DND-41 (cell line): Measurements from ENCODE around the gene DUOX2.

ENCODE experiments used
- ATAC-seq: fragments of 200-7000 bp; cut with Tn5 transposase; 3 replicates; pipeline ENCODE4 v1.9.1; 2021; ENCODE audit warnings: low read depth; ENCODE audit not compliant: insufficient read depth
- DNase-seq: peaks from one replicate; pipeline ENCODE4 v3.0.0-alpha.2; 2020
- H2AFZ ChIP-seq: 2 replicates; pipeline ENCODE4 v1.6.0; 2012; ENCODE audit warnings: low read depth, low read length
- H3K27ac ChIP-seq: 2 replicates; pipeline ENCODE4 v1.5.1; 2012; ENCODE audit warnings: low read length, inconsistent platforms
- H3K27me3 ChIP-seq: fragments of 200-600 bp; sonication (generic); 2 replicates; pipeline ENCODE4 v1.6.0; 2012; ENCODE audit warnings: low read length, mild to moderate bottlenecking, inconsistent platforms; ENCODE audit not compliant: insufficient read depth, poor library complexity
- H3K36me3 ChIP-seq: 2 replicates; pipeline ENCODE4 v1.5.1; 2012; ENCODE audit warnings: low read length, inconsistent platforms; ENCODE audit not compliant: insufficient read depth
- H3K4me1 ChIP-seq: 2 replicates; pipeline ENCODE4 v1.5.1; 2012; ENCODE audit warnings: mild to moderate bottlenecking, low read length; ENCODE audit not compliant: insufficient read depth
- H3K4me2 ChIP-seq: 2 replicates; pipeline ENCODE4 v1.6.0; 2012; ENCODE audit warnings: mild to moderate bottlenecking, moderate library complexity, low read length, inconsistent platforms; ENCODE audit not compliant: insufficient read depth
- H3K4me3 ChIP-seq, 2 experiments: fragments of 200-600 bp in 1 of 2; shearing (Covaris generic) in 1 of 2; 2 replicates each; pipeline ENCODE4 v1.5.1; 2012 to 2016; ENCODE audit warnings: inconsistent platforms in 2 of 2, low read length in 2 of 2, mild to moderate bottlenecking in 2 of 2, low read depth in 1 of 2, moderate library complexity in 1 of 2
- H3K79me2 ChIP-seq: 2 replicates; pipeline ENCODE4 v1.6.0; 2012; ENCODE audit warnings: low read length, inconsistent platforms; ENCODE audit not compliant: insufficient read depth
- H3K9ac ChIP-seq: 2 replicates; pipeline ENCODE4 v1.6.0; 2012; ENCODE audit warnings: low read depth, mild to moderate bottlenecking, inconsistent platforms, low read length, moderate library complexity
- H3K9me3 ChIP-seq: 2 replicates; pipeline ENCODE4 v1.5.1; 2012; ENCODE audit warnings: low read length, moderate library complexity, mild to moderate bottlenecking, inconsistent platforms; ENCODE audit not compliant: insufficient read depth, severe bottlenecking
- H4K20me1 ChIP-seq: 2 replicates; pipeline ENCODE4 v1.6.0; 2012; ENCODE audit warnings: low read length; ENCODE audit not compliant: insufficient read depth
- EZH2 ChIP-seq: IDR thresholded peaks from 3 replicates; pipeline ENCODE4 v1.6.1; 2012; ENCODE audit warnings: borderline replicate concordance, low read depth, mild to moderate bottlenecking, moderate library complexity, low read length, inconsistent platforms; ENCODE audit not compliant: severe bottlenecking
- TF ChIP-seq, protein P1 (sequence below): IDR thresholded peaks from 2 replicates; pipeline ENCODE4 v1.5.1; 2012; ENCODE audit warnings: borderline replicate concordance, low read length, moderate library complexity, mild to moderate bottlenecking; ENCODE audit not compliant: poor library complexity, severe bottlenecking; ENCODE audit errors: extremely low read depth

The DUOX2 gene

DNA sequence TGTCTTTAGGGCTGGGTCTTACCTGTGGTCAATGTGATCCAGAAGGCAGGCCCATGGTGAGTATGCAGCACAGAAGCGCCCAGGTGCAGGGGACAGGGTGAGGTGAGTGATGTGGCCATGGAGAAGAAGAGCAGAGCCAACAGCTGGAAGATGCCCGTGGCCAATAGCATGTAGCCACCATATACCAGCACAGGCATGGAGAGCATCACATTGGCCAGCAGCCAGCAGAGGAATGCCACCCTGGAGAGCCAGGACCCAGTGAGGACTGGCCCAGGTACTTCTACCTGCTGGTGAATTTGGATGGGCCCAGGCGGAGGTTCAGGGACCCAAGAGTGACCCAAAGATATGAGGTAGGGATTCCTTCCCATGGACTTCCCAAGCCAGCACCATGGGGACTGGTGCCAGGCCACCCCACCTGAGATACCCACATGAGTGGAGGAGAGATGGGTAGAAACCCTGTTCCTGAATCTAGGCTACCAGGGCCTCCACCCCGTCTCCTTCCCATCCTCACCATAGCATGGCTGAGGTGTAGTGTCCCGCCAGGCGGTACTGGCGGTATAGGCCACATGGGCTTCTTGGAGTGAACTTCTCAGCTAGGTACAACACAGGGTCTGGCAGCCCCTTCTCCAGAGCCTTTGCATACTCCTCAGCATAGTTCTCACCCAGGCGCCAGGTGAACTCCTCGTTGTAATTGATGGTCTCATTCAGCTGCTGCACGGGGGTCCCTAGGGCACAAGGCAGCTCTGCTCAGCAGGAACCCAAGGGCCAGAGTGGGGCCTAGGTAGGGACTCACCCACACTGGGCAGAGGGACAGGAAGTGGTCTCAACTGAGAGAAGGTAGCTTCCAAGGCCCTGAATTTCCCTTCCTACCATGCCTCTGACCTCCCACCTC, 6.4 kb upstream of the DUOX2 start:
- DNase-seq (no peak), ATAC-seq (no peak)
- Histone ChIP-seq H3K79me2 (no peaks in the 10 kb centered on the region), H3K36me3 (no peaks in the 10 kb centered on the region), H4K20me1 (no peaks in the 10 kb centered on the region), H3K4me3 (no peak overlapping the region), H2AFZ (no peak overlapping the region), H3K9ac (no peak overlapping the region), H3K4me2 (no peak overlapping the region), H3K27ac (no peak overlapping the region), H3K4me1 (peaks cover 3% of the 10 kb centered on the region; the same call in 1 of the 2 replicates), H3K9me3 (no peaks in the 10 kb centered on the region), H3K27me3 (peaks cover 3% of the 10 kb centered on the region)
- TF ChIP-seq, protein P1, sequence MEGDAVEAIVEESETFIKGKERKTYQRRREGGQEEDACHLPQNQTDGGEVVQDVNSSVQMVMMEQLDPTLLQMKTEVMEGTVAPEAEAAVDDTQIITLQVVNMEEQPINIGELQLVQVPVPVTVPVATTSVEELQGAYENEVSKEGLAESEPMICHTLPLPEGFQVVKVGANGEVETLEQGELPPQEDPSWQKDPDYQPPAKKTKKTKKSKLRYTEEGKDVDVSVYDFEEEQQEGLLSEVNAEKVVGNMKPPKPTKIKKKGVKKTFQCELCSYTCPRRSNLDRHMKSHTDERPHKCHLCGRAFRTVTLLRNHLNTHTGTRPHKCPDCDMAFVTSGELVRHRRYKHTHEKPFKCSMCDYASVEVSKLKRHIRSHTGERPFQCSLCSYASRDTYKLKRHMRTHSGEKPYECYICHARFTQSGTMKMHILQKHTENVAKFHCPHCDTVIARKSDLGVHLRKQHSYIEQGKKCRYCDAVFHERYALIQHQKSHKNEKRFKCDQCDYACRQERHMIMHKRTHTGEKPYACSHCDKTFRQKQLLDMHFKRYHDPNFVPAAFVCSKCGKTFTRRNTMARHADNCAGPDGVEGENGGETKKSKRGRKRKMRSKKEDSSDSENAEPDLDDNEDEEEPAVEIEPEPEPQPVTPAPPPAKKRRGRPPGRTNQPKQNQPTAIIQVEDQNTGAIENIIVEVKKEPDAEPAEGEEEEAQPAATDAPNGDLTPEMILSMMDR = no peak

DNA sequence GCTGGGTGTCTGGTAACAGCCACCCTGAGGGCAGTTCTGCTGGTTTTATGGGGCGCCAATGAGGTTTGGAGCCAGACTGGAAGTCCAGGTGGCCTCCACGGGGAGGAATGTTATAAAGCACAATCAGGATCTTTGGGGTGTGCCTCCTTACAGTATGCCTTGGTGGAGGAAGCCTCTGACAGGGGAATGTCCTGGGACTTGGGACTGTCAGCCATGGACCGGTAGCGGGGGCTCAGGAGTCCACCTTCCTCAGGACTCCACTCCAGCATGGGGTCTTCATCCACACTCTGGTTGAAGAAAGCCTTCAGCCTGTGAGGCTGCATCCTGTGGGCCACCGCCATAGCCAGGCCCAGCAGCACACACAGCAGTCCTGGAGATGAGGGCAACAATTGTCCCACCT, 5.0 kb upstream of the DUOX2 start:
- TF ChIP-seq, protein P1 = no peak
- TF ChIP-seq EZH2 = no peak
- DNase-seq (no peak), ATAC-seq (no peak)
- H2AFZ ChIP-seq = no peak overlapping the region
- H3K9ac ChIP-seq = no peak overlapping the region
- no peaks in the 10 kb centered on the region for H4K20me1 ChIP-seq
- H3K4me2 ChIP-seq = no peak overlapping the region
- H3K4me1 ChIP-seq = peaks cover 3% of the 10 kb centered on the region; the same call in 1 of the 2 replicates
- H3K27me3 ChIP-seq = peaks cover 2% of the 10 kb centered on the region
- H3K4me3 ChIP-seq = no peak overlapping the region
- H3K27ac ChIP-seq = no peak overlapping the region
- H3K79me2 ChIP-seq = no peaks in the 10 kb centered on the region
- H3K36me3 ChIP-seq = no peaks in the 10 kb centered on the region
- no peaks in the 10 kb centered on the region for H3K9me3 ChIP-seq

DNA sequence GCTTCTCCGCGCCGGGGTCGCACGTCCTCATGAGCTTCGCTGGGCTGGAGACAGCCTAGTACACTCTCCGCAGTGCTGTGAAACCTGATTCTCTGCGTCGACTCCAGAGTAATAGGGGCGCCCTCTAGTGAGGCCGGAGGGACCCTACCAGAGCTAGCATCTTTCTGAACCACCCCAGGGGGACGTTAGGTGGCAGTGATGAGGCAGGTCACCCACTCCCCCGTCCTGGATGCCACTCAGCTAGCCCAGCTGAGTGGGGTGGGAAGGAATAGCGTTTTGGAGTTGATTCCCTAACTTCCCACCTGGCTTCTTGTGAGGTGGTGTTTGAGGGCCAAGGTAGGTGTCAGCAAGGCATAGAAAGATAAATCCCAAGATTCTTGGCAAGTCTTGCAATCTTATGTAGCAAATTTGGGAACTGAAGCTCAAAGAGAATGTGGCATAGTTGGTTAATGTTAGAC, 4.2 kb upstream of the DUOX2 start:
- Histone ChIP-seq H3K9me3 (no peaks in the 10 kb centered on the region), H3K27ac (no peak overlapping the region), H3K4me3 (no peak overlapping the region), H3K4me2 (no peak overlapping the region), H4K20me1 (no peaks in the 10 kb centered on the region), H3K27me3 (no peaks in the 10 kb centered on the region), H3K4me1 (peaks cover 3% of the 10 kb centered on the region; the same call in 1 of the 2 replicates), H2AFZ (no peak overlapping the region), H3K36me3 (no peaks in the 10 kb centered on the region), H3K79me2 (no peaks in the 10 kb centered on the region), H3K9ac (no peak overlapping the region)
- TF ChIP-seq EZH2 = no peak
- TF ChIP-seq, protein P1 = peak; percentile 99
- ATAC-seq = peak; percentile 99
- peak; percentile 83 for DNase-seq
